GM12875 (cell line): ENCODE results near the gene CYP26B1.

ENCODE experiments used
- H3K4me3 ChIP-seq: one replicate; pipeline ENCODE4 v1.5.1; 2011; ENCODE audit warnings: low read depth, low read length, control low read depth
- TF ChIP-seq, protein P1 (sequence below): IDR thresholded peaks from 2 replicates; pipeline ENCODE4 v1.5.1; 2011; ENCODE audit warnings: low read depth, mild to moderate bottlenecking, control low read depth, inconsistent platforms, low read length, moderate library complexity, borderline replicate concordance; ENCODE audit not compliant: insufficient read depth

The CYP26B1 gene

DNA sequence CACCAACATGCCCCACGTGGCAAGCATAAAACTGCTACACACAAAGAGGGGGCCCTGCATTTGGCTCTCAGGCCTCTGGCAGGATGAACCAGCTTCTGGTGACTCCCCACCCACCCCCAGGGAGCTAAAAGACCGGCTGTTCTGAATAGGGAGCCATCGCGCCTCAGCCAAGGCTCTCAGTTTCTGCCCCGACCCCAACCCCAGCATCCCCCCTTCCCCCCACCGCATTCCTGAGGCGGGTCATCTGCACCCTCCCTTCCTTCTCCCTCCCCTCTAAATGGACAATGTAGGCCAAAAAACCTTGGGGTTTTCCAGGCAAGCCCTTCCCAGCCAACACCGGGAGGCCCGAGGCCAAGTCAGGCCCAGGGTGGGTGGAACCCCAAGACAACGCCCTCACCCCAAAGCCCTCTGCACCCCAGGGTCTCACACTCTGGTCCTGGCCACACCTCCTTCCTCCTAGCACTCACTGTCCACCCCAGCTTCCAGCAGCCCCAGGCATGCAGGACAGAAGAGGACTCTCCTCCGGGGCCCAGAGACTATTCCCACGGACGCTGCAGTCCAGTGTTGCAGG lies 5.7 kb downstream of the CYP26B1 start:
- TF ChIP-seq, protein P1, sequence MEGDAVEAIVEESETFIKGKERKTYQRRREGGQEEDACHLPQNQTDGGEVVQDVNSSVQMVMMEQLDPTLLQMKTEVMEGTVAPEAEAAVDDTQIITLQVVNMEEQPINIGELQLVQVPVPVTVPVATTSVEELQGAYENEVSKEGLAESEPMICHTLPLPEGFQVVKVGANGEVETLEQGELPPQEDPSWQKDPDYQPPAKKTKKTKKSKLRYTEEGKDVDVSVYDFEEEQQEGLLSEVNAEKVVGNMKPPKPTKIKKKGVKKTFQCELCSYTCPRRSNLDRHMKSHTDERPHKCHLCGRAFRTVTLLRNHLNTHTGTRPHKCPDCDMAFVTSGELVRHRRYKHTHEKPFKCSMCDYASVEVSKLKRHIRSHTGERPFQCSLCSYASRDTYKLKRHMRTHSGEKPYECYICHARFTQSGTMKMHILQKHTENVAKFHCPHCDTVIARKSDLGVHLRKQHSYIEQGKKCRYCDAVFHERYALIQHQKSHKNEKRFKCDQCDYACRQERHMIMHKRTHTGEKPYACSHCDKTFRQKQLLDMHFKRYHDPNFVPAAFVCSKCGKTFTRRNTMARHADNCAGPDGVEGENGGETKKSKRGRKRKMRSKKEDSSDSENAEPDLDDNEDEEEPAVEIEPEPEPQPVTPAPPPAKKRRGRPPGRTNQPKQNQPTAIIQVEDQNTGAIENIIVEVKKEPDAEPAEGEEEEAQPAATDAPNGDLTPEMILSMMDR, result no peak
- H3K4me3 ChIP-seq, result no peak overlapping the region

DNA sequence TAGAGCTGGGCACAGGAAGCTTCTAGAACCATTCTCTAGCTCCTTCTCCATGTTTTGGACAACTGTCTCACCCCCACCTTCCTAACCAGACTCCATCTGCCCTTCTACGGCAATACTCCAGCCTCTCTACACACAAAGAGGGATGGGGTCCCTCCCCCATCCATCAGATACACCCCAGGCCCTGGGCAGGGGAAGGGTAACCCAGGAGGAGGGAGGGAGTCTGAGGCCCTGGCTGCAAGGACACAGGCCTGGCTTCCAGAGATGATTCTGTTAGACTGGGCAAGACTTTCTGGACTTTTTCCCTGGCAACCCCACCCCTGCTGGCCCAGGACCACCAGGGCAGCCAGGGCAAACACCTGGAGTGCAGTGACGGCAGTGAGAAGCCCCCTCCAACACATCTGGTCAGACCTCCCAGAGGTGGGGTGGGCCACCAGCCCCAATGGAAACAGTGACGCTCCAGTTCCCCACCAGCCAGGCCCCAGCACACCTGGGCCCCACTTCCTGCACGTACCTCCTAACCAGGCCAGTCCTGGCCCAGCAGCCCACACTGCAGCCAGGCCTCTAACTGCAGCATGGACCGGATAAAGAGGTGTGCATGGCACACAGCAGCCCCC lies 6.5 kb downstream of the CYP26B1 start:
- TF ChIP-seq, protein P1, result no peak
- H3K4me3 ChIP-seq, result no peak overlapping the region

DNA sequence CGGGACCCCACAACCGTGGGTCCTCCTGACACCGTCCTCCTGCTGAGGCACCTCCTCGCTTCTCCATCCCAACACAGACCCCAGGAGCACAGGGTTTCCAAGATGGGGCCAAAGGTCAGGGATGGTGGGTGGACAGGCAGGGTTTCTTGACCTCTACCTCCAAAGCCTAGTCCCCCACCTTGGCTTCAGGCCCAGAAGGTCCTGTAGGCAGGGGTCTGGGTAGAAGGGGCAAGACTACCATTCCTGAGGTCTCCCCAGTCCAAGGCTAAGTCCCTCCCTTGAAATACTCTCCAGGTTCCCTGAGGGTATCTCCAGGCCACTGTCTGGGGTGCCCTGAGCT lies 7.1 kb downstream of the CYP26B1 start:
- TF ChIP-seq, protein P1, result no peak
- H3K4me3 ChIP-seq, result no peak overlapping the region

DNA sequence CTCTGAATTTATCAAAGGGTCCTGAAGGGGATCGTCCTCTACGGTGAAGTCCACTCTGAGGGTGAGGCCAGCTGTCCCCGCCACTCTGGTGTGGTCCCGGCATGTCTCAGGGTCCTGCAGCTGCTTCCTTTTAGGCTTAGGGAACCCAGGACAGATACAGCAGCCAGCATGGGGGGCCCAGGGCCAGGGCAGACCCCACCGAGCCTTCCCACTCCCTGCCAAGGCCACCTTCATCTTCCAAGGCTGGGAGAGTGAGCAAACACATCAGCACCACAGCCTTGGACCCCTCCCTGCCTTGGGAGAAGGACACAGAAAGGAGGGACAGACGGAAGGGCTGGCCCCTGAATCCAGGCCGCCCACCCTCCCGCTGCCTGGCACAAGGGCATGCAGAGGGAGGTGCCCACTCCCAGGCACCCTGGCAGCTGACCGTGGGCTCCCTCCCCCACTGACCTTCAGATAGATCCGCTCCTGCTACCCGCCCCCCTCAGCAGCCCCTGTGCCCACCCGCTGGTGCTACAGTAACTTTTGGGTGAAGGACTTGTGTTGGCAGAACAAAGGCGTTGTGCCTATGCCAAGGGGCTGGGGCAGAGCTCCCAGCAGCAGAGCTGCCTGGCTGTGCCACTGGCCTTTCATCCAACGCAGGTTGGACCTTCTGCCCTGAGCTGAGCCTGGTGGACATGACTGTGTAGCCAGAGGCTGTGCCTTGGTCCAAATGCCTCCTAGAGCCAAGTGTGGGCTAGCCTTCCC lies 7.6 kb downstream of the CYP26B1 start:
- TF ChIP-seq, protein P1, result no peak
- H3K4me3 ChIP-seq, result no peak overlapping the region

DNA sequence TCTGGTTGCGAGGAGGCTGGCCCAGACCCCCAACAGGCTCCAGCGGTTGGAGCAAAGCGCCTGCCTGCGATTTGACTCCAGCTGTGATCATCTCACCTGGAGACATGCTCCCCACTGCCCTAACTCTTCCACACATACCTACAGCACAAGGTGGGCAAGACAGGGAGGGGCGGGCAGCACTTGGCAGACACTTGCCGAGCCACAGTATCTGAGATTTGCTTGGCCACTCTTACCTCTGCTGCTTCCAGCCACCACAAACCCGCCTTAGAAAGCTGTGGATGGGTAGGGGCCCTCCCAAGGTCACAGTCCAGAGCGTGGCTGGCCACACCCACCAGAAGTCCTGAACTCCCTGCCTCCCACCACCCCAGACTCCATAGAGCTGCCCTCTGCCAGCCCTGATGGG lies 8.2 kb downstream of the CYP26B1 start:
- TF ChIP-seq, protein P1, result no peak
- H3K4me3 ChIP-seq, result no peak overlapping the region

DNA sequence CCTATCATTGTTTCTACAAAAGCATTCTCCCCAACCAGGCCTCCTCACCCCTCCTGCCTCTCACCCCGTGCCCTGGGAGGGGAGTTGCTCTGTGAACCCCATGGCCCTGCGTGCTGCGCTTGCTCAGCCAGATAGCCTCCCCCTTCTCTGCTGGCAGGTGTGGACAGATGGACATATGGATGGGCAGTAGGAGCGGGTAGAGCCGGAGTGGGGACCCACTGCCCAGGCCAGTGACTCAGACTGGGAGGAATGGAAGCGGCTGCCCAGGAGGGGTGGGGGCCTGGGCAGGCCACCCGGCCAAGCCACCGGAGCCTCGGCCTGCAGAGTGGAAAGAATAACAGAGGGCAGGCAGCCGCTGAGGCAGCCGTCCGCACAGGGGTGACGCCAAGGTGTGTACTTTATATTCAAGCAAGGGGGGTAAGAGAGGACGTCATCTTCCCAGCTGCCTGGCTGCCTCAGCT lies 8.7 kb downstream of the CYP26B1 start:
- TF ChIP-seq, protein P1, result no peak
- no peak overlapping the region for H3K4me3 ChIP-seq
